CD14-positive monocyte (primary cell): Measurements from ENCODE around the gene PLXDC2. TPM values are rescaled to one million over a fixed set of nuclear protein-coding genes. Genes with fewer than 3 reads are reported as not detected.
A peak's percentile ranks its signal among the peaks of the same experiment; 100 is the strongest.

ENCODE experiments used
- DNase-seq, 3 donors: peaks; one replicate each; pipeline ENCODE4 v3.0.0-alpha.2; 2011 to 2022
- H2AFZ ChIP-seq: 2 replicates; pipeline ENCODE4 v1.6.0; 2012; ENCODE audit warnings: mild to moderate bottlenecking, low read depth, low read length, inconsistent platforms; ENCODE audit not compliant: insufficient read depth, poor library complexity, severe bottlenecking
- H3K27ac ChIP-seq, 2 donors: 1 replicate in 1 of 2; 2 replicates in 1 of 2; pipeline ENCODE4 v1.5.1; 2012 to 2013; ENCODE audit warnings: low read length in 2 of 2, control low read depth in 1 of 2, inconsistent platforms in 1 of 2, low read depth in 1 of 2, mild to moderate bottlenecking in 1 of 2
- H3K27me3 ChIP-seq, 2 donors: one replicate each; pipeline versions ENCODE4 v1.6.0 to v1.6.1; 2011 to 2013; ENCODE audit warnings: low read length in 2 of 2; ENCODE audit not compliant: control insufficient read depth in 2 of 2, insufficient read depth in 2 of 2
- H3K36me3 ChIP-seq, 2 donors: replicated peaks in 1 of 2; 1 replicate in 1 of 2; 2 replicates in 1 of 2; pipeline versions ENCODE4 v1.5.1 to v1.6.1; 2012 to 2013; ENCODE audit warnings: low read length in 2 of 2, control low read depth in 1 of 2, inconsistent platforms in 1 of 2, mild to moderate bottlenecking in 1 of 2; ENCODE audit not compliant: insufficient read depth in 2 of 2, control insufficient read depth in 1 of 2
- H3K4me1 ChIP-seq, 2 donors: 1 replicate in 1 of 2; 2 replicates in 1 of 2; pipeline versions ENCODE4 v1.5.1 to v1.6.1; 2012 to 2013; ENCODE audit warnings: low read length in 2 of 2, control low read depth in 1 of 2, inconsistent platforms in 1 of 2, mild to moderate bottlenecking in 1 of 2, moderate library complexity in 1 of 2; ENCODE audit not compliant: insufficient read depth in 2 of 2, control insufficient read depth in 1 of 2
- H3K4me2 ChIP-seq: replicated peaks from 2 replicates; pipeline ENCODE3; 2012; ENCODE audit warnings: low read length, moderate library complexity, mild to moderate bottlenecking; ENCODE audit not compliant: poor library complexity, severe bottlenecking; ENCODE audit errors: extremely low read depth
- H3K4me3 ChIP-seq, 3 experiments: fragments of 200-600 bp in 1 of 3; sonication (generic) in 1 of 3; replicated peaks in 1 of 3; 1 replicate in 2 of 3; 2 replicates in 1 of 3; pipeline ENCODE4 v1.5.1; 2011 to 2013; ENCODE audit warnings: low read length in 3 of 3, mild to moderate bottlenecking in 3 of 3, control low read depth in 2 of 3, low read depth in 2 of 3, inconsistent platforms in 1 of 3, moderate library complexity in 1 of 3
- H3K79me2 ChIP-seq: 2 replicates; pipeline ENCODE4 v1.6.0; 2012; ENCODE audit warnings: mild to moderate bottlenecking, control low read depth, inconsistent platforms, low read length, moderate library complexity; ENCODE audit not compliant: insufficient read depth
- H3K9ac ChIP-seq: 2 replicates; pipeline ENCODE4 v1.6.0; 2017; ENCODE audit warnings: low read length, mild to moderate bottlenecking; ENCODE audit not compliant: insufficient read depth, poor library complexity, severe bottlenecking
- H3K9me3 ChIP-seq, 2 donors: replicated peaks in 1 of 2; 1 replicate in 1 of 2; 2 replicates in 1 of 2; pipeline versions ENCODE4 v1.5.1 to v1.6.1; 2012 to 2013; ENCODE audit warnings: low read length in 2 of 2, control low read depth in 1 of 2; ENCODE audit not compliant: control insufficient read depth in 1 of 2, insufficient read depth in 1 of 2
- H4K20me1 ChIP-seq: 2 replicates; pipeline ENCODE4 v1.6.0; 2012; ENCODE audit warnings: mild to moderate bottlenecking, low read length, control low read depth, moderate library complexity; ENCODE audit not compliant: insufficient read depth
- H3K27ac Mint-ChIP-seq, 7 donors: one replicate each; pipeline ENCODE4 v1.8.0; 2020; ENCODE audit warnings: mild to moderate bottlenecking in 7 of 7, mixed read lengths in 7 of 7, moderate library complexity in 6 of 7, inconsistent platforms in 2 of 7
- H3K27me3 Mint-ChIP-seq, 3 donors: one replicate each; pipeline ENCODE4 v1.8.0; 2021 to 2022; ENCODE audit warnings: low read depth in 3 of 3, mild to moderate bottlenecking in 3 of 3, mixed read lengths in 3 of 3, moderate library complexity in 3 of 3, inconsistent platforms in 1 of 3
- H3K36me3 Mint-ChIP-seq, 2 donors: one replicate each; pipeline ENCODE4 v1.8.0; 2020; ENCODE audit warnings: mixed read lengths in 2 of 2, inconsistent platforms in 1 of 2, mild to moderate bottlenecking in 1 of 2
- H3K4me1 Mint-ChIP-seq: one replicate; pipeline ENCODE4 v1.8.0; 2020; ENCODE audit warnings: mild to moderate bottlenecking, mixed read lengths
- H3K4me3 Mint-ChIP-seq, 2 donors: one replicate each; pipeline ENCODE4 v1.8.0; 2020; ENCODE audit warnings: mild to moderate bottlenecking in 2 of 2, mixed read lengths in 2 of 2, moderate library complexity in 1 of 2
- H3K9me3 Mint-ChIP-seq, 7 donors: one replicate each; pipeline ENCODE4 v1.8.0; 2020 to 2022; ENCODE audit warnings: mixed read lengths in 7 of 7, mild to moderate bottlenecking in 6 of 7, moderate library complexity in 6 of 7, inconsistent platforms in 2 of 7
- WGBS: methylation state at CpG from one replicate; pipeline ENCODE4 v1.1.5; 2013; ENCODE audit warnings: missing lambda C conversion rate; ENCODE audit not compliant: insufficient coverage; 5-methylcytosine and 5-hydroxymethylcytosine counted together
- intact Hi-C, 2 donors: fragments of 100-400 bp; cut with micrococcal nuclease; formaldehyde crosslinking; loops; one replicate each; pipeline versions ENCODE4 v1.15.0 to v1.15.1; 2023
- polyA plus RNA-seq, 3 donors: library from polyadenylated mRNA; depleted of rRNA in 1 of 3; unstranded in 2 of 3; stranded (reverse) in 1 of 3; fragments of 300-500 nt in 2 of 3; fragments of >200 nt in 1 of 3; fragmentation: Illumina TruSeq in 2 of 3; gene quantifications; 1 replicate in 2 of 3; 2 replicates in 1 of 3; pipeline ENCODE4 v1.2.3, GENCODE V29; 2012 to 2021
- TF ChIP-seq, protein P1 (sequence below): fragments of 200-600 bp; IDR thresholded peaks from one replicate; pipeline ENCODE4 v1.8.0; 2022; ENCODE audit warnings: antibody characterized with exemption, mild to moderate bottlenecking

PLXDC2 gene
- polyA plus RNA-seq, 3 donors = 37.5 to 128 (median 93.6) TPM

DNA sequence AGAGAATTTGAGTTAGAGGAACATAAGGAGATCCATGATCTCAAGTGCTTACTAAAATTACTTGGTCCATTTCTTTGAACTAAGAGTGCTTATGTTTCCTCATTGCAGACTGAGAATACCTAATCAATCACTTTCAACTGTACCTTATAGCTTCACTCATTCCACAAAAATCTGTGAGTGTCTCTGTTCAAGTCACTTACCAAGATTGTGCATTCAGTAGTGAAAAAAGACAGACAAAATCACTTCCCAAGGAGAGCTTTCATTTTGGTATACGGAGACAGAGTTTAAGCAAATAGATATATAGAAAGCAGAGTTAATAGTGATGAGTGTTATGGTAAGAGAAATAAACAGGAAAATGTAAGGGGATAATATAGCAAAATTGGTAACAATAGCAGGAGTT lies 364.5 kb downstream of the PLXDC2 start:
- no peak overlapping the region for H3K9ac ChIP-seq
- WGBS = no CpG with 5 or more reads among the region's 1 CpG
- peaks cover 71 to 80% of the 10 kb centered on the region in 2 donors for H3K36me3 Mint-ChIP-seq
- intact Hi-C loops = no loop called here
- peak overlapping the region in 1 of 7 donors; percentile 66 for H3K27ac Mint-ChIP-seq
- no peaks in the 10 kb centered on the region for H3K27me3 Mint-ChIP-seq
- TF ChIP-seq, protein P1, sequence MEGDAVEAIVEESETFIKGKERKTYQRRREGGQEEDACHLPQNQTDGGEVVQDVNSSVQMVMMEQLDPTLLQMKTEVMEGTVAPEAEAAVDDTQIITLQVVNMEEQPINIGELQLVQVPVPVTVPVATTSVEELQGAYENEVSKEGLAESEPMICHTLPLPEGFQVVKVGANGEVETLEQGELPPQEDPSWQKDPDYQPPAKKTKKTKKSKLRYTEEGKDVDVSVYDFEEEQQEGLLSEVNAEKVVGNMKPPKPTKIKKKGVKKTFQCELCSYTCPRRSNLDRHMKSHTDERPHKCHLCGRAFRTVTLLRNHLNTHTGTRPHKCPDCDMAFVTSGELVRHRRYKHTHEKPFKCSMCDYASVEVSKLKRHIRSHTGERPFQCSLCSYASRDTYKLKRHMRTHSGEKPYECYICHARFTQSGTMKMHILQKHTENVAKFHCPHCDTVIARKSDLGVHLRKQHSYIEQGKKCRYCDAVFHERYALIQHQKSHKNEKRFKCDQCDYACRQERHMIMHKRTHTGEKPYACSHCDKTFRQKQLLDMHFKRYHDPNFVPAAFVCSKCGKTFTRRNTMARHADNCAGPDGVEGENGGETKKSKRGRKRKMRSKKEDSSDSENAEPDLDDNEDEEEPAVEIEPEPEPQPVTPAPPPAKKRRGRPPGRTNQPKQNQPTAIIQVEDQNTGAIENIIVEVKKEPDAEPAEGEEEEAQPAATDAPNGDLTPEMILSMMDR = no peak
- no peaks in the 10 kb centered on the region for H3K4me1 Mint-ChIP-seq
- no peaks in the 10 kb centered on the region for H3K4me1 ChIP-seq
- no peaks in the 10 kb centered on the region for H3K9me3 Mint-ChIP-seq
- no peak overlapping the region for H3K4me3 ChIP-seq
- no peaks in the 10 kb centered on the region for H3K27me3 ChIP-seq
- no peak overlapping the region for H3K4me2 ChIP-seq
- H2AFZ ChIP-seq = no peak overlapping the region
- H4K20me1 ChIP-seq = peaks cover 15% of the 10 kb centered on the region
- peaks cover 58 to 92% of the 10 kb centered on the region in 2 donors for H3K36me3 ChIP-seq
- no peaks in the 10 kb centered on the region for H3K79me2 ChIP-seq
- DNase-seq = no peak
- no peak overlapping the region for H3K4me3 Mint-ChIP-seq
- H3K9me3 ChIP-seq = no peaks in the 10 kb centered on the region
- H3K27ac ChIP-seq = no peak overlapping the region

DNA sequence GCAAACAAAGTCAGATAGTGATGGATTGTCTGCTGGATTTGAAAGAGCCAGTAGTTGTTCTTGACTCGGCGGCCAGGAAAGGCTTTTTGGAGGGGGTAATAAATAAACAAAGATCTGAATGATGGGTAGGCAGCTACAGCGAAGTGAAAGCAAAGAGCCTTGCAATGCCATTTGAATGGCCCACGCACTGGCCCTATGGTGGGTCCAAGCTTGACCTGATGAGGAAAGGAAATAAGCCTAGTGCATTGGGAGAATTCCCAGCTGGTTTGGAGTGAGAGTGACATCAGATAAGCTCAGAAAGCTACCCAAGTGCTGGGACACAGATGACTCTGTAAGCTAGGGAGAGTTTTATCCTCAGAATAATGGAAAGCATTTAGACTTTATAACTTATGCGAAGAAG lies 365.2 kb downstream of the PLXDC2 start:
- 100% methylated on average over 5 of the region's 5 CpGs for WGBS
- H3K27me3 ChIP-seq = no peaks in the 10 kb centered on the region
- no peaks in the 10 kb centered on the region for H3K4me1 Mint-ChIP-seq
- peaks cover 15% of the 10 kb centered on the region for H4K20me1 ChIP-seq
- H3K4me3 ChIP-seq = no peak overlapping the region
- H3K27me3 Mint-ChIP-seq = no peaks in the 10 kb centered on the region
- H3K4me2 ChIP-seq = no peak overlapping the region
- no peaks in the 10 kb centered on the region for H3K4me1 ChIP-seq
- intact Hi-C loops = no loop called here
- H3K9me3 ChIP-seq = no peaks in the 10 kb centered on the region
- no peak overlapping the region for H3K27ac ChIP-seq
- peaks cover 65 to 96% of the 10 kb centered on the region in 2 donors for H3K36me3 ChIP-seq
- TF ChIP-seq, protein P1 = no peak
- no peak for DNase-seq
- H3K9me3 Mint-ChIP-seq = peaks cover 0 to 2% (median 0%) of the 10 kb centered on the region in 7 donors
- H3K9ac ChIP-seq = no peak overlapping the region
- H2AFZ ChIP-seq = no peak overlapping the region
- H3K79me2 ChIP-seq = no peaks in the 10 kb centered on the region
- peaks cover 74 to 84% of the 10 kb centered on the region in 2 donors for H3K36me3 Mint-ChIP-seq
- H3K4me3 Mint-ChIP-seq = no peak overlapping the region
- H3K27ac Mint-ChIP-seq = peak overlapping the region in 3 of 7 donors; percentile 1 to 20 (median 2)
